HG03175 (cell line): Measurements from ENCODE around the gene CCDC102B.
"Not testable (repeated sequence)": the region's sequence is repeated elsewhere in the genome, so short reads cannot be mapped to it uniquely, and the experiment has no call there.

ENCODE experiments used
- ATAC-seq: cut with Tn5 transposase; IDR thresholded peaks from one replicate; pipeline ENCODE4 v1.9.1; 2021; ENCODE audit warnings: mild to moderate bottlenecking, moderate library complexity; ENCODE audit not compliant: unreplicated experiment

Gene CCDC102B

GRCh38 chr18:68893354-68893753 lies 95.5 kb downstream of the CCDC102B start:
- peak; percentile 56 for ATAC-seq

GRCh38 chr18:68897286-68897685 lies 99.4 kb downstream of the CCDC102B start:
- ATAC-seq: no peak

- ATAC-seq: no peak
These were observed 111.7 kb downstream of the CCDC102B start for GRCh38 chr18:68909579-68909978.

DNA sequence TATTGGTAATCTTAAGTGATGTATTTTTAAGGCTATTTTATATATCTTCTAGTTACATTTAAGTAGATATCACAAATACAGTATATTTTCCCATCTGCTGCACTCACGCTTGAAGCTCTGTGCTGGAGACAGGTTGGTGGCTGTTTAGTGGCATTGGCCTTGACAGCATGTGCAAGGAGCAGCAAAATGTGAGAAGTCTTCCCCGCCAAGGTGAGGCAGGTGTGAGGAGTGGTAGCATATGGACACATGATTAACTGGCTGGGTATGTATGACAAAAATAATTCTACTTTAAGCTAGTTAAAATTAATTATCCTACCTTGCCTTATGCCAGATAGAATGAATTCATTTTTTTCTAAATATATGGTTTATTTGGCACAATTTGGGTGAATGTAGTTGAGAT lies 117.2 kb downstream of the CCDC102B start:
- no peak for ATAC-seq

GRCh38 chr18:68916734-68917133 lies 118.9 kb downstream of the CCDC102B start:
- ATAC-seq: no peak

- no peak for ATAC-seq
These were observed 120.3 kb downstream of the CCDC102B start for GRCh38 chr18:68918216-68918615.

- ATAC-seq: no peak
These were observed 122.0 kb downstream of the CCDC102B start for GRCh38 chr18:68919900-68920299.

GRCh38 chr18:68922392-68922791 lies 124.5 kb downstream of the CCDC102B start:
- ATAC-seq: no peak

DNA sequence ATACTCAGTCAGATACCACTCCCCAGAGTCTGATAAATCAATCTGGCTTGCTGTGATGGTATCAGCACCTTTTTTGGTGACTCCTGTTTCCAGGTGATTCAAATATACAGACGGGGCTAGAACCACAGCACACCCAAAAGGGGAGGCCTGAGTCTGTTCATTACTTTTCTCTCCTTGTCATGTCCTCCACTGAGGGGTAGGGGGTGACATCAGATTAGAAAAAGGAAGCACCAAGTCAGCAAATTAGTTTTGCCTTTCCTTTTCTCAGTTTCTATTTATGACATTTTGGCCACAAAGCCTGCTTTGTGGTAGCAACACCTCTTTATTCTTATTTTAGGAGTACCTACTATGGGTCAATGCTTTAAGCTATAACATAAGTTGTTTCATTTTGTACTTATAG lies 127.4 kb downstream of the CCDC102B start:
- peak; percentile 90 for ATAC-seq

DNA sequence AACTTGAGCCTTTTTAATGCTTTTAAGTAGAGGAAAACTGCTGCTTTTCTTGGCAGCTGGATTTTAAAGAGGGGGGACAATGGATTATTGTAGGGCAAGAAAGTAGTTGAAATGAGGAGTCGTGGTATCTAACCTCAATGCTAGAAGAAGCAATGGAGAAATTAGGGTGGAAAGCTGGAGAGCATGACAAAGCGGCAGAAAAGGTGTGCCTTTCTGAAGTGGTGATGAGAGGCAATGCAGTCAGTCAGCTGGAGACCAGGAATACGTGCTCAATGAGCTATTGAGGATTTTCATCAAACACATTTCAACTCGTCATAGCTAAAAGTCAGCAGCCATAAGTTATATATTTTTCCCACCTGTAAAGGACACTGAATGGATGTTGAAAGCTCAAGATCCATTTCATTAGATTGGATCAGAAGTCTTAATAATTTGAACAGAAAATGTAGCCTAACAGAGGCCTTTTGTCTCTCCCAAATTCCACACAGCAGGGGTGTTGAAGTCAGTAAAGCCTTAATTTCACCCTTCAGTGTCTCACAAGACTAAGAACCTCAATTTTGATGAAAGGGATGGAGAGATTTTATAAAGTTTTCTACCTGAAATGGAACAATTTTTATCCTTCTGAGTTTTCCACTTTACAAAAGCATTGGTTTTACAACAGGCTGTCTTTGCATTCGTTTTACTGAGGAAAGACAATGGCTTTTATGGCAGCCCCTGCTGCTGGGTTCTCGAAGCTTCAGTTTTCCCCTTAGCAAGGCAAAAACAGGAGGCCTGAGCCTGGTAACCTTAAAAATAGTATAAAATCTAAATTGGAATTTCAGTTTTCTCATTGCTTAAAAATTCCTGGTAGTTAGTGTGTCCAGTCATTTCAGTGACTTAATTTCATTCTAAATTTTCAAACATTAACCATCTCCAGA lies 131.1 kb downstream of the CCDC102B start:
- no peak for ATAC-seq

- no peak for ATAC-seq
These were observed 137.8 kb downstream of the CCDC102B start for GRCh38 chr18:68935686-68936085.

DNA sequence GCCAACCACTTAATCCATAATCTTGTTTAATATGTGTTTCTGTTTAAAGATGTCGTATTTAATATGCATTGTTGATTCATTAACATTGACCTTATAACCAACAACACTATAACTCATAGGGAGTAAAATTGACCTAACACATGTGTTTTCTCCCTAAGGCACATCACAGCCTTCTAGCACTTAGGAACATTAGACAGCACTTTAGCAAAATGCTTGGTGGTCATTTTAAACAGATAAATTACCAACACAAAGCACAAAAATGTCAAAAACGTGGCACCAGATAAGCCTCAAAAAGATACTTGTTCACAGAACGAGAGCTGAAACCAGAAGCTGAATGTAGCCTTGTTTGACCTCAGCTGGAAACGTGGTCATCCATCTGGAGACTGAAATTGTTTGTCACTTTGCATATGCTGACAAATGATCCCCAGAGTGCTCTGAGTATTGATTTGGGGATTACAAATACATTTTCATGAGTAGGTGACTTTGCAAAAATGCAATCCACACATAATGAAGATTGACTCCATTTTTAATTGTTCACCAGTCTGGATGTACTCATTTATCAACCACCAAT lies 139.2 kb downstream of the CCDC102B start:
- ATAC-seq: peak; percentile 58

DNA sequence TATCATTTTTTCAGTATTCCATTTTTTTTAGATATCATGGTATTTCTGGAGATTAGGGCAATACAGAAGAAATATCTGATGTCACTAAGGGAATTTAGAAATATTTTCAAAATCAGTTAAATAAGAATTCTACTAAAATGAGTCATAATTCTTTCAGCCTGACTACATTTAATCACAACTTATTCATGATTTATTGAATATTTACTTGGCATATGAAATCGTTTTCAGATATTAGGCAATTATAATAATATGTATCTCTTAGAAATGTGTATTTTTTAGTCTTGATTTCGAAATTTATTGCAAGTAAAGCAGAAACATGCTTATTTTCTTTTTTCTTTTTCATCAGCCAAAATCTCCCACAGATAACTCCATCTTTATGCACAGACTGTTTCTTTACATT lies 142.2 kb downstream of the CCDC102B start:
- ATAC-seq: no peak

GRCh38 chr18:68940754-68941153 lies 142.9 kb downstream of the CCDC102B start:
- peak; percentile 61 for ATAC-seq

GRCh38 chr18:68942230-68942629 lies 144.3 kb downstream of the CCDC102B start:
- ATAC-seq: no peak

- not testable (repeated sequence) for ATAC-seq
These were observed 146.0 kb downstream of the CCDC102B start for GRCh38 chr18:68943861-68944260.

GRCh38 chr18:68944330-68944729 lies 146.4 kb downstream of the CCDC102B start:
- no peak for ATAC-seq

GRCh38 chr18:68944826-68945225 lies 146.9 kb downstream of the CCDC102B start:
- no peak for ATAC-seq

- peak; percentile 84 for ATAC-seq
These were observed 150.7 kb downstream of the CCDC102B start for GRCh38 chr18:68948622-68949021.

GRCh38 chr18:68954738-68955137 lies 156.9 kb downstream of the CCDC102B start:
- no peak for ATAC-seq

- ATAC-seq: no peak
These were observed 158.8 kb downstream of the CCDC102B start for GRCh38 chr18:68956650-68957049.

DNA sequence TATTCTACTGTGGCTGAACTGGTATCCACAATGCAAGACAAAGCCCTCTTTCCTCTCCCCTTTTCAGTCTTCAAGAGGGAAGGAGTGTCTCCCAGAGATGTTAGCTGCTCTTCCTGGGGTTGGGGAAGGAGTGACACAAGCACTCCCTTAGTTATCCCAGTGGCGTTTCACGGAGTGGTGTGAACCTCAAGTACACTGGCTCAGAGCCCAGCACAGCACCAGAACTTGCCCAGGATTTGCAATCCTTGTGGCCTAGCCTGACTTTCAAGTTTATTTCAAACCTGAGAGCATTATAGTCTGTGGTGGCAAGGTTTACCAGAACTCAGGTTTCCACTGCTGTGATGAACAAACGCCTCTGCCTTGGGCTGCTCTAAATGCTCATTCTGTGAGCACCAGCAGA lies 162.5 kb downstream of the CCDC102B start:
- no peak for ATAC-seq
